ENCODE measurements around the gene ZNF91. TPM values are rescaled to one million over a fixed set of nuclear protein-coding genes. Genes with fewer than 3 reads are reported as not detected.
"Not testable (repeated sequence)": the region's sequence is repeated elsewhere in the genome, so short reads cannot be mapped to it uniquely, and the experiment has no call there.

Gene ZNF91
- total RNA-seq, 1 experiment from 2014 or later, result 0.58 TPM

DNA sequence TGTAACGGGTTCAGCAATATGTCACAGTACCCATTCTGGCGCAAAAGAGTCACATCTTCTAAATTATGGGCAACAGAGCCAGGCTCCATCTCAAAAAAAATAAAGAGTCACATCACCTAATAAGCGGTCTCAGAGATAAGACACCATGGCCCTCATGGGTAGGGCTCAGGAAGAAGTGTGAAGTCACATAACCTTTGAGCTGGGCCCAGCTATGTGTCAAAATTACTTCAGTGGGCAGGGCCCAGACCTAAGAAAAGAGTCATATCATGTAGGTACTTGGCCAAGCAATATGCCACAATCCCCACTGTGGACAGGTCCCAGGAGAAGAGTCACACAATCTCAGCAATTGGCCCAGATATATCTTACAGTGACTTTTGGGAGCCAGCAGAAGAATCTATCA, 11.4 kb upstream of the ZNF91 start:
- Histone ChIP-seq H3K4me3 (no peak overlapping the region), H3K4me1 (replicated peaks) (no peaks in the 10 kb centered on the region), H3K9me3 (replicated peaks) (peaks cover 8% of the 10 kb centered on the region), H3K27me3 (replicated peaks) (no peaks in the 10 kb centered on the region), H3K27ac (no peak overlapping the region), H3K36me3 (no peaks in the 10 kb centered on the region)
- DNase-seq (ENCODE audit: low read depth in 1 of 2, low spot score in 2 of 2), result no peak

DNA sequence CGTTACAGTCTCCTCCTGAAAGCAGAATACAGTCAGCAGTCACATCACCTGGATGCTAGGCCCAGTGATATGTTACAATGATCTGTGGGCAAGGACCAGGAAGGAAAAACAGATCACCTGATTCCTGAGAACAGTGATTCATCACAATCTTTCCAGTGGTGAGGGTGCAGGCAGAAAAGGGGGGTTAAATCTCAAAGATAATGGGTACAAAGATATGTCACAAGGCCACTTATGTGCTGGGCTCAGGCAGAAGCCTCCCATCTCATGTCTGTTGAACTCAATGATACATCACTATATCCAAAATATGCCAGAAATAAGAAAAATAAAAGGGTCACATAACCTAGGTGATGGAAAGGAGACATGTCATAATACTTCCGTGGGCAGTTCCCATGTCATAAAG, 10.8 kb upstream of the ZNF91 start:
- Histone ChIP-seq H3K4me3 (no peak overlapping the region), H3K9me3 (replicated peaks) (peaks cover 11% of the 10 kb centered on the region), H3K27ac (no peak overlapping the region), H3K36me3 (no peaks in the 10 kb centered on the region), H3K4me1 (replicated peaks) (no peaks in the 10 kb centered on the region), H3K27me3 (replicated peaks) (no peaks in the 10 kb centered on the region)
- DNase-seq (ENCODE audit: low read depth in 1 of 2, low spot score in 2 of 2), result no peak

DNA sequence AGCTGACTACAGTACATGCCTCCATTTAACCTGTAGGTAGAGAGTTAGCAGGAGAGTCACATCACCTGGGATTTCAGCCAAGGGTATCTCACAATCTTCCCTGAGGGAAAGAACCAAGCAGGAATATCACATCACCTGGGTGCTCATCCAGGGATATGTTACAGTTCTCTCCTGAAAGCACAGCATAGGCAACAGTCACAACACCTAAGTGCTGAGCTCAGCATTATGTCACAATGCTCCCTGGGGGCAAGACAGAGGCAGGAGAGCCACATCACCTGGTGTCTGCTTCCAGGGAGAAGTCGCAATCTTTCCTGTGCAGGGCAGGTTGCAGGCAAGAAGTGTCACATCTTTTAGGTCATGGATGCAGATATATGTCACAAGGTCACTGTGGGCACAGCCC, 9.4 kb upstream of the ZNF91 start:
- Histone ChIP-seq H3K9me3 (replicated peaks) (peaks cover 11% of the 10 kb centered on the region), H3K4me1 (replicated peaks) (no peaks in the 10 kb centered on the region), H3K27me3 (replicated peaks) (no peaks in the 10 kb centered on the region), H3K36me3 (no peaks in the 10 kb centered on the region), H3K4me3 (no peak overlapping the region), H3K27ac (no peak overlapping the region)
- no peak for DNase-seq (ENCODE audit: low read depth in 1 of 2, low spot score in 2 of 2)

GRCh38 chr19:23403581-23404324, 8.5 kb upstream of the ZNF91 start:
- Histone ChIP-seq H3K9me3 (replicated peaks) (peaks cover 11% of the 10 kb centered on the region), H3K4me3 (no peak overlapping the region), H3K36me3 (no peaks in the 10 kb centered on the region), H3K27me3 (replicated peaks) (no peaks in the 10 kb centered on the region), H3K27ac (no peak overlapping the region), H3K4me1 (replicated peaks) (no peaks in the 10 kb centered on the region)
- no peak for DNase-seq (ENCODE audit: low read depth in 1 of 2, low spot score in 2 of 2)

GRCh38 chr19:23403052-23403451, 7.8 kb upstream of the ZNF91 start:
- Histone ChIP-seq H3K9me3 (replicated peaks) (peaks cover 11% of the 10 kb centered on the region), H3K27ac (no peak overlapping the region), H3K27me3 (replicated peaks) (no peaks in the 10 kb centered on the region), H3K4me3 (no peak overlapping the region), H3K36me3 (no peaks in the 10 kb centered on the region), H3K4me1 (replicated peaks) (no peaks in the 10 kb centered on the region)
- no peak for DNase-seq (ENCODE audit: low read depth in 1 of 2, low spot score in 2 of 2)

GRCh38 chr19:23402388-23402787, 7.1 kb upstream of the ZNF91 start:
- H3K4me3 ChIP-seq, result no peak overlapping the region
- peaks cover 11% of the 10 kb centered on the region for H3K9me3 ChIP-seq (replicated peaks)
- H3K27ac ChIP-seq, result no peak overlapping the region
- no peak for DNase-seq (ENCODE audit: low read depth in 1 of 2, low spot score in 2 of 2)
- no peaks in the 10 kb centered on the region for H3K27me3 ChIP-seq (replicated peaks)
- H3K4me1 ChIP-seq (replicated peaks), result no peaks in the 10 kb centered on the region
- no peaks in the 10 kb centered on the region for H3K36me3 ChIP-seq

GRCh38 chr19:23401086-23401610, 5.9 kb upstream of the ZNF91 start:
- Histone ChIP-seq H3K9me3 (replicated peaks) (peaks cover 3% of the 10 kb centered on the region), H3K4me3 (no peak overlapping the region), H3K27ac (no peak overlapping the region), H3K27me3 (replicated peaks) (no peaks in the 10 kb centered on the region), H3K36me3 (no peaks in the 10 kb centered on the region), H3K4me1 (replicated peaks) (no peaks in the 10 kb centered on the region)
- DNase-seq (ENCODE audit: low read depth in 1 of 2, low spot score in 2 of 2), result no peak

DNA sequence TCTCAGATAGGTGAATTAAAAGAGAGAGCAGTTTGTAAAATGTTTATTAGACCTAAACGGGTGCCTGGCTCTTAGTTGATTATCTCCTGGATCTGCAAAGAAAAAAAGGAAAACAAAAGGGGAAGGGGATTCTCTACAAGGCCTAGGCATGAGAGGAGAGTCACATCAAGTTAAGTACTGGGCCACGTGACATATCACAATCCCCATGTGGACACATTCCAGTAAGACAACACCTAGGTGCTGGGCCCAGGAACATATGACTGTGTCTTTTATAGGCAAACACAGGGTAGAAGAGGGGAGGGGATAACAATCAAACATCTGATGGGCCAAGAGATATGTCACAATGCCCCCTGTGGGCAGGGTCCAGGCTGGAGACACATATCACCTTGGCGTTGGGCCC, 4.2 kb upstream of the ZNF91 start:
- H3K36me3 ChIP-seq, result no peaks in the 10 kb centered on the region
- H3K27me3 ChIP-seq (replicated peaks), result no peaks in the 10 kb centered on the region
- no peak overlapping the region for H3K27ac ChIP-seq
- no peak overlapping the region for H3K4me3 ChIP-seq
- no peak for DNase-seq (ENCODE audit: low read depth in 1 of 2, low spot score in 2 of 2)
- no peaks in the 10 kb centered on the region for H3K4me1 ChIP-seq (replicated peaks)
- peaks cover 3% of the 10 kb centered on the region; the same call in 1 of the 2 replicates for H3K9me3 ChIP-seq (replicated peaks)

DNA sequence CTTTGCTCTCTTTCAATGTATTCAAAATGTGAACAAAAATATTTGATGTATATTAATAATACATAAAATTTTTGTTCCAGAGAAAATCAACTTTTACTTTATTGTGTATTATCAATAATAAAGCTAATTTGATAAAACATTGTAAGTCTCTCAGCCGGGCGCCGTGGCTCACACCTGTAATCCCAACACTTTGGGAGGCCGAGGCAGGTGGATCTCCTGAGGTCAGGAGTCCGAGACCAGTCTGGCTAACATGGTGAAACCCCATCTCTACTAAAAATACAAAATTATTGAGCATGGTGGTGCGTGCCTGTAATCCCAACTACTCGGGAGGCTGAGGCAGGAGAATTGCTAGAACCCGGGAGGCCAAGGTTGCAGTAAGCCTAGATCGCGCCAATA, 449 bp upstream of the ZNF91 start:
- not testable (repeated sequence) for DNase-seq (ENCODE audit: low read depth in 1 of 2, low spot score in 2 of 2); H3K9me3 ChIP-seq (replicated peaks); H3K4me3 ChIP-seq; H3K27ac ChIP-seq; H3K36me3 ChIP-seq; H3K27me3 ChIP-seq (replicated peaks); H3K4me1 ChIP-seq (replicated peaks)

DNA sequence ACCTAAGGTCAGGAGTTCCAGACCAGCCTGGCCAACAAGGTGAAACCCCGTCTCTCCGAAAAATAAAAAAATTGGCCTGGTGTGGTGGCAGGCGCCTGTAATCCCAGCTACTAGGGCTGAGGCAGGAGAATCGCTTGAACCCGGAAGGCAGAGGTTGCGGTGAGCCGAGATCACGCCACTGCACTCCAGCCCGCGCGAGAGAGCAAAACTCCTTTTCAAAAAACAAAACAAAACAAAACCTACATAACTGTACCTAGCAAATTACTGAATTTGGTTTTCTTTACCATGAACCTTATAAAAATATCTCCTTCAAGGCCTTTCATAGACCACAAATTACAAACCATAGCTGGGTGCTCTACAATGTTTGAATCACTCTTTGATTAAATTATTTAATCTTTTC, 760 bp downstream of the ZNF91 start:
- Histone ChIP-seq H3K4me3 (no peak overlapping the region), H3K9me3 (replicated peaks) (peaks cover 5% of the 10 kb centered on the region; the same call in 1 of the 2 replicates), H3K36me3 (no peaks in the 10 kb centered on the region), H3K27me3 (replicated peaks) (no peaks in the 10 kb centered on the region), H3K27ac (no peak overlapping the region), H3K4me1 (replicated peaks) (no peaks in the 10 kb centered on the region)
- no peak for DNase-seq (ENCODE audit: low read depth in 1 of 2, low spot score in 2 of 2)

GRCh38 chr19:23393121-23393520, 2.1 kb downstream of the ZNF91 start:
- Histone ChIP-seq H3K36me3 (no peaks in the 10 kb centered on the region), H3K9me3 (replicated peaks) (peaks cover 5% of the 10 kb centered on the region), H3K4me3 (no peak overlapping the region), H3K27me3 (replicated peaks) (no peaks in the 10 kb centered on the region), H3K27ac (no peak overlapping the region), H3K4me1 (replicated peaks) (no peaks in the 10 kb centered on the region)
- no peak for DNase-seq (ENCODE audit: low read depth in 1 of 2, low spot score in 2 of 2)

DNA sequence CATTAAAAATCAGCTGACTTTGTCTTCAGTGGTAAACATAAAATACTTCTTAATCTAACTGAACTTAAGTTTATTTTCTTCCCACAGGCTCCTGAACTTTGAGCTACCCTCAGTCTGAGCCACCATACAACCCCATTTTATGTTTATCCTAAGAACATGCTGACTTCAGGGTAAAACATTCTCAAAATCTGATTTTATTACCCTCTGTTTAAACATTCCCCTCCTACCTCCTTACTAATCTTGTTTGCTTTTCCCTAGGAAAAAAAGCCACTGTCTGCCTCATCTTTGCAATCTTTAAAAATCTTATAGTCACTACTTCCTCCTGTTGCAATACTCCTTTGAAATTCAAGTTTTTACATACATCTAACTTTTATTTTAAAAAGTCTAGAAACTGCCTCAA, 4.0 kb downstream of the ZNF91 start:
- peaks cover 5% of the 10 kb centered on the region for H3K9me3 ChIP-seq (replicated peaks)
- H3K27ac ChIP-seq, result no peak overlapping the region
- no peak overlapping the region for H3K4me3 ChIP-seq
- no peak for DNase-seq (ENCODE audit: low read depth in 1 of 2, low spot score in 2 of 2)
- no peaks in the 10 kb centered on the region for H3K4me1 ChIP-seq (replicated peaks)
- H3K36me3 ChIP-seq, result no peaks in the 10 kb centered on the region
- no peaks in the 10 kb centered on the region for H3K27me3 ChIP-seq (replicated peaks)

GRCh38 chr19:23385404-23385803, 9.9 kb downstream of the ZNF91 start:
- H3K4me3 ChIP-seq, result no peak overlapping the region
- no peak for DNase-seq (ENCODE audit: low read depth in 1 of 2, low spot score in 2 of 2)
- no peaks in the 10 kb centered on the region; the same call in 1 of the 2 replicates for H3K9me3 ChIP-seq (replicated peaks)
- H3K27ac ChIP-seq, result no peak overlapping the region
- no peaks in the 10 kb centered on the region for H3K27me3 ChIP-seq (replicated peaks)
- no peaks in the 10 kb centered on the region for H3K36me3 ChIP-seq
- H3K4me1 ChIP-seq (replicated peaks), result no peaks in the 10 kb centered on the region

GRCh38 chr19:23384858-23385257, 10.4 kb downstream of the ZNF91 start:
- Histone ChIP-seq H3K4me1 (replicated peaks) (no peaks in the 10 kb centered on the region), H3K36me3 (no peaks in the 10 kb centered on the region), H3K27me3 (replicated peaks) (no peaks in the 10 kb centered on the region), H3K9me3 (replicated peaks) (no peaks in the 10 kb centered on the region; the same call in 1 of the 2 replicates), H3K27ac (no peak overlapping the region), H3K4me3 (no peak overlapping the region)
- no peak for DNase-seq (ENCODE audit: low read depth in 1 of 2, low spot score in 2 of 2)

DNA sequence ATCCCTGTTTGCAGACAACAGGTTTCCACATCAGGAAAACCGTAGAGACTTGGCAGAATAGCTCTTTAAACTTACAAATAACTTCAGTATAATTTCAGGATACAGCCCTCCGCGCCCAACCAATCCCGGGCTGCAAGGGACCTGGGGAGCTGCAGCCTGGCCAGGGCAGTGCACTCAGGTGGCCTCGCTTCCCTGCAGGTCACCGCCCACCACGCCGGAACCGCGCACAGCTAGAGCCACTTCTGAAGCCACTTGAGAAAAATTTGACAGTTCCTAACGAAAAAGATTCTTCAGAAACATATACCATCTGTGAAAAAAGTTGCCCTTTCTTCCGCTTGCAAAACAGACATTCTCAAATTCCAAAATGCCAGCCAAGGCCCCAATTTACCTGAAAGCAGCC, 11.1 kb downstream of the ZNF91 start:
- H3K9me3 ChIP-seq (replicated peaks), result no peaks in the 10 kb centered on the region; the same call in 1 of the 2 replicates
- DNase-seq (ENCODE audit: low read depth in 1 of 2, low spot score in 2 of 2), result no peak
- no peaks in the 10 kb centered on the region for H3K27me3 ChIP-seq (replicated peaks)
- no peak overlapping the region for H3K4me3 ChIP-seq
- no peak overlapping the region for H3K27ac ChIP-seq
- H3K4me1 ChIP-seq (replicated peaks), result no peaks in the 10 kb centered on the region
- no peaks in the 10 kb centered on the region for H3K36me3 ChIP-seq

Measured in SJSA1 (cell line).